ENCODE data around the gene CCDC39.
"Not testable (repeated sequence)": the region's sequence is repeated elsewhere in the genome, so short reads cannot be mapped to it uniquely, and the experiment has no call there.

Gene CCDC39

GRCh38 chr3:180619723-180620122 lies 59.6 kb downstream of the CCDC39 start:
- DNase-seq: no peak

GRCh38 chr3:180618563-180618962 lies 60.7 kb downstream of the CCDC39 start:
- DNase-seq: not testable (repeated sequence)

DNA sequence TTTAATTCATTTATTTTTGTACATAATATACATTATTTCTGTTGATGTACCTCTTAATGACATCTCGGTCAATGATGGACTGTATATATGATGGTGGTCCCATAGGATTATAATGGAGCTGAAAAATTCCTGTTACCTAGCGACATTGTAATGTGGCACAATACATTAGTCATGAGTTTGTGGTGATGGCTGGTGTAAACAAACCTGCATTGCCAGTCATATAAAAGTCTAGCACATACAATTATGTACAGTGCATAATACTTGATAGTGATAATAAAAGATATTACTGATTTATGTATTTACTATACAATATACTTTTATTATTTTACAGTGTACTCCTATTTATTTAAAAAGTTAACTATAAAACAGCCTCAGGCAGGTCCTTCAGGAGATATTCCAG lies 62.2 kb downstream of the CCDC39 start:
- DNase-seq: no peak

DNA sequence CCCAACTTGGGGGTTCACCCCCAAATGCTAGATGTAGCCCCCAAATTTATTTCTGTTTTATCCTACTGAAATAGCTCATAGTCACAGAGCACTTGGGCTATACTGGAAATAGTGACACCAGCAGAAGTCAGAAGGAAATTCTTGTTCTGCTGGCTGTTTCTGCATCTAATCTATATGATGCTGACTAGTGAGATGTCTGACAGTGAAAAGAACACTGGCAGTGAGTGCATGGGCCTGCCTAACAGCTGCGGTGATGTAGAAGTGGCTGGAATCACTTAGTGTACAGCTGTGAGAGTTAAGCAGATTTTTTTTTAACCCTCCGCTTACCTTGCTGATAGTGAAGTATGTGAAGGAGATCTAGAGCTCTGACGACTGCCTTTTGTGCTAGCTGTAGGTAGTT lies 63.3 kb downstream of the CCDC39 start:
- no peak for DNase-seq

DNA sequence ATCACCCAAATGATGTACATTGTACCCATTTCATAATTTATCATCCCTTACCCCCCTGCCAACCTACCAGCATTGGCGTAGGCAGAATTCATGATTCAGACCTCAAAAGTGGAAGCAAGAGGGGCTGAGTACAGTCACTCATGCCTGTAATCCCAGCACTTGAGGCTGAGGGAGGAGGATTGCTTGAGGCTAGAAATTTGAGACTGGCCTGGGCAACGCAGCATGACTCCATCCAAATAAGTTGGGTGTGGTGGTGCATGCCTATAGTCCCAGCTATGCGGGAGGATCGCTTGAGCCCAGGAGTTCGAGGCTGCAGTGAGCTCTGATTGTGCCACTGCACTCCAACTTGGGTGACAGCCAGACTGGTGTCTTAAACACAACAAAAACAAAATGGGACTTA lies 66.9 kb downstream of the CCDC39 start:
- no peak for DNase-seq

- DNase-seq: no peak
These were observed 68.3 kb downstream of the CCDC39 start for GRCh38 chr3:180611006-180611405.

GRCh38 chr3:180601688-180602666 lies 77.3 kb downstream of the CCDC39 start, which contains the start of gene TTC14:
TSS of gene TTC14 (plus strand) at chr3:180602163. CDS start at chr3:180602262, 99 bp downstream.
- peak; percentile 94 for DNase-seq

GRCh38 chr3:180600473-180600872 lies 78.8 kb downstream of the CCDC39 start:
- DNase-seq: no peak

GRCh38 chr3:180595559-180595935 lies 83.7 kb downstream of the CCDC39 start:
- DNase-seq: no peak

- DNase-seq: no peak
These were observed 84.4 kb downstream of the CCDC39 start for GRCh38 chr3:180594631-180595558.

DNA sequence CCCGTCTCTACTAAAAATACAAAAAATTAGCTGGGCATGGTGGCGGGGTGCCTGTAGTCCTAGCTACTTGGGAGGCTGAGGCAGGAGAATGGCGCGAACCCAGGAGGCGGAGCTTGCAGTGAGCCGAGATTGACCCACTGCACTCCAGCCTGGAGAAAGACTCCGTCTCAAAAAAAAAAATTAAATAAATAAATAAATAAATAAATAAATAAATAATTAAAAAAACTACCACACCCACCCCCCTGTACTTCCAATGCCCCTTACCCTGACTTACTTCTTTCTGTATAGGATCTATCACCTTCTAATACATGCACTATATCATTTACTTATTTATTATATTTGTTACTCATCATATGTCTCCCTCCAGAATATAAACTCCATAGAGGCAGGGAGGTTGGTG lies 85.7 kb downstream of the CCDC39 start:
- not testable (repeated sequence) for DNase-seq

DNA sequence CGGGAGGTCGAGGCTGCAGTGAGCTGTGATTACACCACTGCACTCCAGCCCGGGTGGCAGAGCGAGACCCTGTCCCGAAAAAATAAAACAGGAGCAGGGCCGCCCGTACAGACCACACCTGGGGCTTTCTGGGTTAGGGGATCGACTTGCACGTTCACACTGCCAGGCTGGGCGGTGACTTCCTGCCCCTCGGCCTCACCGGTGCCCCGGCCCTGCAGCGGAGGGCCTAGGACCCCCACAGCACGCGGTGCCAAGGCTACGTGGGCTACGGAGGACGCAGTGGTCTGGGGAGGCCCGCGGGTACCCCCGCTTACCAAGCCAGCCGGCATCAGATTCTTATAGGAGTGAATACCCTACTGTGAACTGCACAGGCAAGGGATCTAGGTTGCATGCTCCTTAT lies 88.9 kb downstream of the CCDC39 start:
- no peak for DNase-seq

GRCh38 chr3:180580934-180581333 lies 98.4 kb downstream of the CCDC39 start:
- DNase-seq: no peak

GRCh38 chr3:180575571-180575970 lies 103.7 kb downstream of the CCDC39 start:
- no peak for DNase-seq

DNA sequence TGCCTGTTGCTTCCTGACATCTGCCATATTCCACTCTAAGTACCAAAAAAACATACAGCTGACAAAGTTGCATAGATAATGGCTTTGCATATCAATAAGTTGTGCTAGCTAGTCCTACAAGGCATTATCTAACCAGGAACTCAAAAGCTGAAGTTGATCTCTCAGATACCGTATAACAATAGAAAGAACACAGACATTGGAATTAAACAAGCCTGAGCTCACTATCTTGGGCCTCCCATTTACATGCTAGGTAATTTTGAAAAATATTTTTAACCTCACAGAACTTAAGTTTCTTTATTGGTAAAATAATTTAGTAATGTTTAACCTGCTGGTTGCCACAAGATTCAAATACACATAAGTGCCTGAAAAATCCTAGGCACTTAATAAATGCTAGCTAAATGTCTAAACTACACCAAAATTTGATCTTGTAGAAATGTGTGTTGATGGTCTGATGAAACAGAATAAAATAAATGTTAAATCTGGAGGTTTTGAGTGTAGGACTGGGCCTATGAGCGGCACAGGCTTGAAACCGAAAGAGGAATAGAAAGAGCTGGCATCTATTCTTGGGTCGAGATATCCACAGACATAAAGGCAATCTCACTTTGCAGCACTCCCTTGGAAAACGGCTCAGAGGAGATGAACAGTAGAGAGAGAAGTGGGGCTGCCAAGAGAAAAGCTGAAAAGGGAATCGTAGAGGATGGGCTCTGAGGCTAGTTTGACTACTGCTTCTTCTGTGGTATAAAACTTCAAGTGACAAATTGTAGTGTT lies 107.3 kb downstream of the CCDC39 start:
- no peak for DNase-seq

- no peak for DNase-seq
These were observed 109.1 kb downstream of the CCDC39 start for GRCh38 chr3:180570238-180570637.

- DNase-seq: no peak
These were observed 114.6 kb downstream of the CCDC39 start for GRCh38 chr3:180564676-180565075.

Data from activated CD8-positive, alpha-beta memory T cell treated with anti-CD3 and anti-CD28 coated beads, Interleukin-2, amount 50 U/mL, for 48 hours (primary cell).